HG03457 (cell line): ENCODE data around the gene PCDHAC2.

ENCODE experiments used
- ATAC-seq: cut with Tn5 transposase; IDR thresholded peaks from one replicate; pipeline ENCODE4 v1.9.1; 2021; ENCODE audit warnings: moderate number of reproducible peaks; ENCODE audit not compliant: unreplicated experiment

PCDHAC2 gene

DNA sequence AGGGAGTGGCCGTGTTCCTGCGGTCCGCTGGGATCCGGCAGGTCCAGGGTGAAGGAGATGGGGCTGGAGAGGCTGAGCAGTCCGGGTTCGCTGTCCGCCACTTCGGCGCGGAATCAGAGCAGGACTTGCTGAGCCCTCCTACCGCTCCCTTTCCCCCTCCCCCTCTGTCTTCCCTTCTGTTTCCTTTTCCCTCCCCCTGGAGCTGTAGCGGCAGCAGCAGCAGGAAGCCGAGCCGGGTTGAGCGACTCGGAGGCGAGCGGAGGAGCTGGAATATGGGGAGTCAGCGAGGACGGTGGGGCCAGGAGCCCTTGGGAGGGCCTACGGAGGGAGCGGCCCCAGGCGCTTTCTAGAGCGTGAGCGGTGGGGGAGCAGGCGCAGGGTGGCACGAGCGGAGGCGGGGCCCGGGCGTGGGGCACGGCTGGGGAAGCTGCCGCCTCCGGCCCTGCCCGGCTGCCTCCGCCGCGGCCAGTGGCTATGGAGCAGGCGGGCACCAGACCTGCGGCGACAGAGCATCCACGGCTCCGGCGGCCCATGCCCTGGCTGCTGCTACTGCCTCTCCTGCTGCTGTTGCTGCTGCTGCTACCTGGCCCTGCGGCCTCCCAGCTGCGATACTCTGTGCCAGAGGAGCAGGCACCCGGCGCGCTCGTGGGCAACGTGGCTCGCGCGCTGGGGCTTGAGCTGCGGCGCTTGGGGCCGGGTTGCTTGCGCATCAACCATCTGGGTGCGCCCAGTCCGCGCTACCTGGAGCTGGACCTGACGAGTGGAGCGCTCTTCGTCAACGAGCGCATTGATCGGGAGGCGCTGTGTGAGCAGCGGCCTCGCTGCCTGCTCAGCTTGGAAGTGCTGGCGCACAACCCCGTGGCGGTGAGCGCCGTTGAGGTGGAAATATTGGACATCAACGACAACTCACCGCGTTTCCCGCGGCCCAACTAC is at the start of gene PCDHAC2:
Gene PCDHAC2 (plus strand): TSS at position 184 of the 933 bp plus-strand sequence. CDS start 291 bp downstream, at position 475.
- ATAC-seq = no peak

DNA sequence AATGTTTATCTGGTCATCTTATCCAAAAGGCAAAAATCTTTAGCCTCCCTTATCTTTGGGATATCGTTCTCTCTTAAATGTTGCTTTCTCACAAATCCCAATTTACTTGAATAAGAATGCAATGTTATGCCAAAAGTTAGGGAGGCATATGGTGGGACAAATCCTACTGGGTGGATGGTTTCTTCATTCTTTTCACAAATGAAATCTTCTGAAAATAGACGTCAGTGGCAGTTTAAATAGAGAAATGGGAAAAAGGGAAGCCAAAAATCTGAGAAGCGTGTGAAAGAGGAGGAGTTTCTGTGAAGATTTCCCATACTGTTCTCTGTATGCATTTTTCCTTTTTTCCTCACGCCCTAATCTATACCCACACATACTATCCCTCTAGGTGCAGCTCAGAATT is 42.7 kb upstream of the PCDHAC2 start:
- ATAC-seq = no peak

DNA sequence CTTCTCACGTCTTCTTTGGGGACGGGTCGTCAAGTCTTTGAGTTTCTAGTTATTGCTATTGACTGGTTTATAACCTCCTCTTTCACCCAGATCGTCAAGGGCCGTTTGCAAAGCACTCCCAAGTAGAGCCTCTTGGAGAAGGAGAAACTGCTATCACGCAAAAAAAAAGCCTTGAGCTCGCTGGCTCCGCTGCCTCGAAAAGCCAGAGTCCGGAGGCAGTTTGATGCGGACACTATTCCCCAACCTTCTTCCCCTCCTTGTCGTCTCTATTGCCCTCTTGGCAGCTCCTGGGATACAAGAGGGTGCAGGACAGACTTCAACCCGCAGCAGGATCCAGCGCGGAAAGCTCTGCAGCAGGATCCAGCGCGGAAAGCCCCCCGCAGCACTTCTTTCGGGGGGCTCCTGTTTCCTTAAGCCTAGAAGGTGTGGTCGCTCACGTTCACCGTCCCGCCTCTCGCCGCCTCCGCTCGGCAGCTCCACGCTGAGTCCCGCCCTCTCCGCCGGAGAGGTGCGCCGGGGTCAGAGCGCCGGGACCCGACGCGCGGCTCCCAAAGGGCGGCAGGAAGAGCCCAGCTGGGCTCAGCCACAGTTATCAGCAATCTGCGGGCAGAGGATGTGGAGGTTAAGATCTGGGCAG is 40.4 kb upstream of the PCDHAC2 start, which contains the start of gene PCDHAC1:
Gene PCDHAC1 (plus strand): TSS at position 494 of the 637 bp plus-strand sequence. CDS start 594 bp downstream, outside the sequence.
- ATAC-seq = no peak

DNA sequence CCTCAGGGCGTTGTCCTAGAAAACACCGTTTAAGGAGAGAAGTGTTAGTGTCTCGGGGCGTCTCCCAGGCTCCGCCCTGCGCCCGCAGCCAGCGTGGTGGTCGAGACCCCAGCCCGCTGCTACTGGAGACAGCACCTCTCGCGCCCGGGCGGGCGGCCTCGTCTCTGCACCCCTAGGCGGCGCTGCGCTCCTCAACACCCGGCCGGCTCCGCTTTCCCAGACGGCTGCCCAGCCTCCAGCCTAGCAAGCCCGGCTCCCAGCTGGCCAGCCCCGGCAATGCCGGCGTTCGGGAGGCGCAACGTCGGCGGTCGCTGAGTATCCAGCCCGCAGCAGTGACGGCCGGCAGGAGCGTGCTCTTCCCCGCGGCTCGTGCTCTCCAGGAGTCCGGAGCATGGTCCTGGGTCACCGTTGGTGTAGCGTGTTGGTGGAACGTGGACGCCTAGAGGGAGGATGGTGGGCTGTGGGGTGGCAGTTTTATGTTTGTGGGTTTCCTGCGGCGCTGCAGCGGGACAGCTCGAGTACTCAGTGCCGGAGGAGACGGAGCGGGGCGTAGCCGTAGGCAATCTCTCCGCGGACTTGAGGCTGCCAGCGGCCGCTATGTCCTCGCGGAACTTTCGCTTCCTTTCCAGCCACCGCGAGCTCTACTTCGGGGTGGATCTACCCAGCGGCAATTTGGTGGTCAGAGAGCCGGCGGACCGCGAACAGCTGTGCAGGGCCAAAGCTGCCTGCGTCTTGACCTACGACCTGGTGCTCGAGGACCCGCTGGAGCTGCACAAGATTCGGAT is 39.6 kb upstream of the PCDHAC2 start:
- no peak for ATAC-seq

- no peak for ATAC-seq
Measured at GRCh38 chr5:140927228-140927573, 39.1 kb upstream of the PCDHAC2 start.

DNA sequence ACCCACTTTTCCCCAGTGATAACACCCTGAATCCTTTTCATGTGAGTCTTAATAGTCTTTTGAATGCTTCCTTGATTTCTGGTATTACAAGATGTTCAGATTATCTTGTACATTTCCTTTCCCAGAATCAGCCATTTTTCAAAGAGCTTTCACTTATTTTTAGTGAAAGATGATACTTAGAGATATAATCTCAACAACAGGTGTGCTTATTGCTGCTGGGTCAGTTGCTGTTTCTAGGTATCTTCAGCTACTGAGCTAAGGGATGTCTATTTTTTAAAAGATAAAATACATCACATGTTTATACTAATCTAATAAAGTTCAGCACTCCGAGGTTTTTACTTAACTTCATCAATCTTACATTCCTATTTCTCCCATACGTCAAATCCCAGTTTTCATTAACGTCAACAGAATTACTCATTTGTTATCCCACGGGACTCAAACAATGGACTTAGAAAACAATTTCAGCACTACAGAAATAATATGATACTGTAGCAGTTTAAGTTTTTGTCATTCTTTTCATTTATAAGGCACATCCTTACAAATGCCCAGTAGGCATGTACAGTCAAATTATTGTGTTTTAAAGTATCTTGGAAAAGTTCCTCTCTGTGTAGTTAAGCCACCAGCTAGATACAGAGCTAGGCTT is 31.2 kb upstream of the PCDHAC2 start:
- ATAC-seq = no peak

DNA sequence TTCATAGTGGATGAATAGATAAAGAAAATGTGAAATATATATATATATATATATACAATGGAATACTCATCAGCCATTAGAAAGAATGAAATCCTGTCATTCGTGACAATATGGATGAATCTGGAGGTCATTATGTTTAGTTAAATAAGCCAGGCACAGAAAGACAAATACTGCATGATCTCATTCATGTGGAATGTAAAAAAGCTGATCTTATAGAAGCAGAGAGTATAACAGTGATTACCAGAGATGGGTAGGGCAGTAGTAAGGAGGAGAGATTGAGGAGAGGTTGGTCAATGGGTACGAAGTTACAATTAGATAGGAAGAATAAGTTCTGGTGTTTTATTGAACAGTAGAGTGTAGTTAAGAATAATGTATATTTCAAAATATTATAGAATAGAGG is 19.7 kb upstream of the PCDHAC2 start:
- no peak for ATAC-seq

- ATAC-seq = no peak
Measured at GRCh38 chr5:140951636-140952035, 14.6 kb upstream of the PCDHAC2 start.

DNA sequence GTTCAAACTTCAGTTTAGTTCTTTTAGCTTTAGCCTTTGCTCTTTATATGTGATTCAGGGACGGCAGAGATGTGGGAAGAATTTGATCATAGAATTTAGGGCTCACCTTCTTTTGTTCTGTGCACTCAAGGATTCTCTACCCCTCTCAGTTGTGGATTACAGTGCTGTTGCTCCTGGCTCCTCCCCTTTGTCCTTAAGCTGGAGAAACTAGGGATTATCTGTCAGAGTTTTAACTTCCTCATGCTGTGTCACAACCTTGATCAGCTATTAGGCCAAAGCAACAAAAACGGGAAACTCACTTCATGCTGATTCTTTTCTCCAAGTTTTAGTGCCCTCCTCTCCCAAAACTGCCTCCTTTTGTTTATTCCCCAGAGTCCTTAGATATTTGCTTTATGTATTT is 13.0 kb upstream of the PCDHAC2 start:
- no peak for ATAC-seq

GRCh38 chr5:140962190-140962589 is 4.1 kb upstream of the PCDHAC2 start:
- no peak for ATAC-seq

DNA sequence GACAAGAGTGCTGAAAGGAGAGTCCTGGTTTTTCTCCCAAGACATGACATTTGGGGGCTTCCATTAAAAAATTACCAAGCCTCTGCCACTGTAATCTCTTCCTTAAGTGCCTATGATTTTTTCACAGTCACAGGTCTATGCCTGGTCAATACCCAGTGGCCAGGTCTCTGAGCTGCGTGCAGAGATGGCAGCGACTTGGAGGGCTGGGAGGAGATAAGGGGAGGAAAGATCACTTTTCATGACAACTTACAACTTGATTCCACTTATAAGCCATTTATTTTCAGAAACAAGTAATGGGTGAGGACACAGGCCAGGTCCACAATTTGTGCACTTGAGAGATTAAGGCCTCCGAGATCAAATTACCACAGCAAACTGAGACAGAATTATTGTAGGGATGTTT is 1.9 kb upstream of the PCDHAC2 start:
- ATAC-seq = no peak

GRCh38 chr5:140965905-140966292 is 377 bp upstream of the PCDHAC2 start:
- no peak for ATAC-seq

DNA sequence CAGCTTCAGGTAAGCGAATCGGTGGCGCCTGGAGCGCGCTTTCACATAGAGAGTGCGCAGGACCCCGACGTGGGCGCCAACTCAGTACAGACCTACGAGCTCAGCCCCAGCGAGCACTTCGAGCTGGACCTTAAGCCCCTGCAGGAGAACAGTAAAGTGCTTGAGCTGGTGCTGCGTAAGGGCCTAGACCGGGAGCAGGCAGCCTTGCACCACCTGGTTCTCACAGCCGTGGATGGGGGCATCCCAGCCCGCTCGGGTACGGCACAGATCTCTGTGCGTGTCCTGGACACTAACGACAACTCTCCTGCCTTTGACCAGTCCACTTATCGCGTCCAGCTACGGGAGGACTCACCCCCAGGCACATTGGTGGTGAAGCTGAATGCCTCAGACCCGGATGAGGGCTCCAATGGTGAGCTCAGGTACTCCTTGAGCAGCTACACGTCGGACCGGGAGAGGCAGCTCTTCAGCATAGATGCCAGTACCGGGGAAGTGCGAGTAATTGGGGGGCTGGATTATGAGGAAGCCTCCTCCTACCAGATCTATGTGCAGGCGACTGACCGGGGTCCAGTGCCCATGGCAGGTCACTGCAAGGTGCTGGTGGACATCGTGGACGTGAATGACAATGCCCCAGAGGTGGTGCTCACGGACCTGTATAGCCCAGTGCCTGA is 1.1 kb downstream of the PCDHAC2 start:
- no peak for ATAC-seq

GRCh38 chr5:140969880-140970279 is 3.6 kb downstream of the PCDHAC2 start:
- ATAC-seq = no peak

DNA sequence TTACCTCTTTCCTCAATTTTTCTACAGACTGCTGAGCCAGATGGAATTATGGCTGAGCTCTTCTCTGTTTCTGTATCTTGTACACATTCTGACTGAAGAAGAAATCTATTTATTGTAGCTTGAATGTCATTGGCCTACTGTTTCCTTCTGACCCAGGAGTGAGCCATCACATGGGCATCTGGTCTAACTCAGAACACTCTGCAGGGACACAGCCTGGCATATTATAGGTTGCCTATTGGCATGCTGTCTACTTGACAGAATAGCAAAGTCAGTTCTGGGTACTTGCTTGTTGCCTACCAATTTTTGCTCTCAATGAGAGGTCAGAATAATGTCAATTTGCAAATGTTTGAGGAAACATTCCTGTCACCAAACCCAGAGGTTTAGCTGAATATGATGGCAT is 7.3 kb downstream of the PCDHAC2 start:
- no peak for ATAC-seq

- ATAC-seq = no peak
Measured at GRCh38 chr5:140977003-140977402, 10.7 kb downstream of the PCDHAC2 start.

- no peak for ATAC-seq
Measured at GRCh38 chr5:140978260-140978659, 12.0 kb downstream of the PCDHAC2 start.

DNA sequence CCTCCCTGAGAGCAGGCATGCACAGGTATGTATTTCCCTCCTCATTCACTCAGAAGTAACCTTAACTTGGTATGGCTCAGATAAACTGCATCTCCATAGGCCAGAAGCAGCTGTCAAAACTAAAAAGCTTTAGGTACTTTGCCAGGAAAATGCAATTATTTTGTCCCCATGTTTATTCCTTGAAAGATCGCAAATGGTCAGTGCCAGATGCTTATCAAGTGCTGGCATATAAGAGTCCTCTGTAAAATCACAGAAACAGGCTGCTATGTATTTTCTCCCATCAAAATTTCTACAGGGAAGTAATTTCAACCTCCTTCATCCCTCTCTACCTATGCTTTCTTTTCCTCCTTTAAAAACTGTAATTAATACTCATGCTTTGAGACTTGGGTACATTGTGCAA is 12.7 kb downstream of the PCDHAC2 start:
- no peak for ATAC-seq

GRCh38 chr5:140982083-140982716 is 15.9 kb downstream of the PCDHAC2 start:
- no peak for ATAC-seq

DNA sequence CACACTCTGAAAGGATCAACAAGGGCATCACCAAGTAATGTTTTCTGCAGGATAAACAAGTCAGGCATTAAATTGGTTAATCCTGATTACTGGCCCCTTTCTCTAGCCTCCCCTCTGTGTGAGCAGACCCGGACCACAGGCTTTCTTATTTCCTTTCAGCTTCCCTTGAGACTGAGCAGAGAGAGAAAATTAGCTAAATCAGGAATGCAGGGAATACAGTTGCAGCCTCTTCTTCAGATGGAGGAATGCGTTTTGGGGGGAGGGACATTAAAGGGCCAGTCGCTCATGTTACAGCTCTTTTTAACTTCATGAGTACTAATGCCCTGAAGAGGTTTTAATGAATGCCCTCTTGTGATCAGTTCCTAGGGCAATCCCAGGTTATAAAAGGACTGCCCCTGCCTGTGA is 19.8 kb downstream of the PCDHAC2 start:
- no peak for ATAC-seq
